ENCODE measurements around the gene FUT2. TPM values are rescaled to one million over a fixed set of nuclear protein-coding genes. Genes with fewer than 3 reads are reported as not detected.

FUT2 gene
- polyA plus RNA-seq, 6 donors from 2014 or later = 0.11 to 0.26 (median 0.17) TPM; not detected in 3

Other genes starting within 250 kb of the FUT2 start
- 10 to 100 TPM; 27.8 to 44.8 (median 37.1) TPM for gene GRWD1, start 250.0 kb upstream of the FUT2 start, polyA plus RNA-seq (ENCODE audit: low read depth in 6 of 6)
- under 1 TPM in 5 of 6 donors, not detected in 1; 0.12 to 0.72 (median 0.24) TPM for gene KCNJ14, start 240.4 kb upstream of the FUT2 start, polyA plus RNA-seq (ENCODE audit: low read depth in 6 of 6)
- gene CYTH2, start 226.6 kb upstream of the FUT2 start, polyA plus RNA-seq (ENCODE audit: low read depth in 6 of 6) = 10 to 100 TPM in 5 of 6 donors, 1 to 10 TPM in 1; 10.0 to 29.9 (median 20.3) TPM
- gene LMTK3, start 184.1 kb upstream of the FUT2 start, polyA plus RNA-seq (ENCODE audit: low read depth in 6 of 6) = not detected
- gene SULT2B1, start 143.8 kb upstream of the FUT2 start, polyA plus RNA-seq (ENCODE audit: low read depth in 6 of 6) = not detected
- not detected for gene SPACA4, start 89.2 kb upstream of the FUT2 start, polyA plus RNA-seq (ENCODE audit: low read depth in 6 of 6)
- under 1 TPM in 1 of 6 donors, not detected in 5; 0.18 TPM for gene FAM83E, start 80.9 kb upstream of the FUT2 start, polyA plus RNA-seq (ENCODE audit: low read depth in 6 of 6)
- gene RPL18, start 76.8 kb upstream of the FUT2 start, polyA plus RNA-seq (ENCODE audit: low read depth in 6 of 6) = 1,000 to 10,000 TPM; 1,850 to 2,706 (median 2,170) TPM
- gene SPHK2, start 76.5 kb upstream of the FUT2 start, polyA plus RNA-seq (ENCODE audit: low read depth in 6 of 6) = 10 to 100 TPM in 4 of 6 donors, 1 to 10 TPM in 2; 5.6 to 16.5 (median 10.8) TPM
- 10 to 100 TPM; 27.6 to 73.8 (median 46.4) TPM for gene DBP, start 58.6 kb upstream of the FUT2 start, polyA plus RNA-seq (ENCODE audit: low read depth in 6 of 6)
- gene CA11, start 49.8 kb upstream of the FUT2 start, polyA plus RNA-seq (ENCODE audit: low read depth in 6 of 6) = 10 to 100 TPM in 3 of 6 donors, 1 to 10 TPM in 3; 2.8 to 15.2 (median 10.6) TPM
- not detected for gene NTN5, start 23.0 kb upstream of the FUT2 start, polyA plus RNA-seq (ENCODE audit: low read depth in 6 of 6)
- gene MAMSTR, start 23.8 kb downstream of the FUT2 start, polyA plus RNA-seq (ENCODE audit: low read depth in 6 of 6) = under 1 TPM in 5 of 6 donors, not detected in 1; 0.21 to 0.70 (median 0.31) TPM
- under 1 TPM in 1 of 6 donors, not detected in 5; 0.48 TPM for gene RASIP1, start 44.6 kb downstream of the FUT2 start, polyA plus RNA-seq (ENCODE audit: low read depth in 6 of 6)
- gene IZUMO1, start 50.9 kb downstream of the FUT2 start, polyA plus RNA-seq (ENCODE audit: low read depth in 6 of 6) = not detected
- not detected for gene FUT1, start 56.7 kb downstream of the FUT2 start, polyA plus RNA-seq (ENCODE audit: low read depth in 6 of 6)
- not detected for gene FGF21, start 59.6 kb downstream of the FUT2 start, polyA plus RNA-seq (ENCODE audit: low read depth in 6 of 6)
- 10 to 100 TPM; 16.3 to 29.5 (median 22.2) TPM for gene BCAT2, start 115.1 kb downstream of the FUT2 start, polyA plus RNA-seq (ENCODE audit: low read depth in 6 of 6)
- gene HSD17B14, start 140.5 kb downstream of the FUT2 start, polyA plus RNA-seq (ENCODE audit: low read depth in 6 of 6) = 1 to 10 TPM in 4 of 6 donors, under 1 TPM in 1, not detected in 1; 1.00 to 3.3 (median 1.4) TPM
- 10 to 100 TPM in 1 of 6 donors, 1 to 10 TPM in 5; 4.4 to 15.3 (median 8.7) TPM for gene PLEKHA4, start 172.6 kb downstream of the FUT2 start, polyA plus RNA-seq (ENCODE audit: low read depth in 6 of 6)
- 100 to 1,000 TPM in 5 of 6 donors, 10 to 100 TPM in 1; 98.9 to 436 (median 172) TPM for gene PPP1R15A, start 176.4 kb downstream of the FUT2 start, polyA plus RNA-seq (ENCODE audit: low read depth in 6 of 6)
- not detected for gene TULP2, start 202.8 kb downstream of the FUT2 start, polyA plus RNA-seq (ENCODE audit: low read depth in 6 of 6)
- gene NUCB1, start 204.3 kb downstream of the FUT2 start, polyA plus RNA-seq (ENCODE audit: low read depth in 6 of 6) = 10 to 100 TPM; 48.8 to 90.6 (median 54.6) TPM
- gene DHDH, start 237.7 kb downstream of the FUT2 start, polyA plus RNA-seq (ENCODE audit: low read depth in 6 of 6) = under 1 TPM in 1 of 6 donors, not detected in 5; 0.32 TPM